Astrocyte (in vitro differentiated cells and primary cell): ENCODE data around the gene SPSB1. TPM values are rescaled to one million over a fixed set of nuclear protein-coding genes. Genes with fewer than 3 reads are reported as not detected.

Experiments
- DNase-seq: peaks from one replicate; pipeline ENCODE4 v3.0.0-alpha.2; 2010; ENCODE audit warnings: low read depth
- FAIRE-seq: peaks from 2 replicates; lab custom pipeline; 2011; peaks lifted over from hg19 to GRCh38; lab: Jason Lieb, UNC
- H2AFZ ChIP-seq: 2 replicates; pipeline ENCODE4 v1.6.0; 2012; ENCODE audit warnings: low read depth, low read length, inconsistent platforms
- H3K27ac ChIP-seq: 2 replicates; pipeline ENCODE4 v1.5.1; 2011; ENCODE audit warnings: low read depth, low read length, inconsistent platforms
- H3K27me3 ChIP-seq: 2 replicates; pipeline ENCODE4 v1.6.0; 2011; ENCODE audit warnings: low read length, inconsistent platforms; ENCODE audit not compliant: insufficient read depth
- H3K36me3 ChIP-seq: 2 replicates; pipeline ENCODE4 v1.5.1; 2011; ENCODE audit warnings: low read length, inconsistent platforms; ENCODE audit not compliant: insufficient read depth
- H3K4me1 ChIP-seq: 2 replicates; pipeline ENCODE4 v1.5.1; 2011; ENCODE audit warnings: low read length, inconsistent platforms; ENCODE audit not compliant: insufficient read depth
- H3K4me2 ChIP-seq: 2 replicates; pipeline ENCODE4 v1.6.0; 2012; ENCODE audit warnings: low read length, inconsistent platforms
- H3K4me3 ChIP-seq: 2 replicates; pipeline ENCODE4 v1.5.1; 2011; ENCODE audit warnings: low read depth, mild to moderate bottlenecking, low read length, inconsistent platforms; ENCODE audit not compliant: insufficient read depth
- H3K79me2 ChIP-seq: 2 replicates; pipeline ENCODE4 v1.6.0; 2012; ENCODE audit warnings: mild to moderate bottlenecking, low read length, inconsistent platforms; ENCODE audit not compliant: insufficient read depth
- H3K9ac ChIP-seq: 2 replicates; pipeline ENCODE4 v1.6.0; 2012; ENCODE audit warnings: mild to moderate bottlenecking, low read length, inconsistent platforms
- H3K9me3 ChIP-seq: 2 replicates; pipeline ENCODE4 v1.5.1; 2012; ENCODE audit warnings: low read depth, mild to moderate bottlenecking, low read length, inconsistent platforms; ENCODE audit not compliant: insufficient read depth
- H4K20me1 ChIP-seq: 2 replicates; pipeline ENCODE4 v1.6.0; 2012; ENCODE audit warnings: low read length, inconsistent platforms; ENCODE audit not compliant: insufficient read depth
- H3K27ac Mint-ChIP-seq: one replicate; pipeline ENCODE4 v1.8.0; 2021; ENCODE audit warnings: mild to moderate bottlenecking, mixed read lengths; ENCODE audit not compliant: unreplicated experiment
- H3K27me3 Mint-ChIP-seq: one replicate; pipeline ENCODE4 v1.8.0; 2021; ENCODE audit warnings: low read depth, mixed read lengths; ENCODE audit not compliant: unreplicated experiment
- H3K36me3 Mint-ChIP-seq: one replicate; pipeline ENCODE4 v1.8.0; 2021; ENCODE audit warnings: low read depth, mixed read lengths; ENCODE audit not compliant: unreplicated experiment
- H3K4me1 Mint-ChIP-seq: one replicate; pipeline ENCODE4 v1.8.0; 2021; ENCODE audit warnings: low read depth, mixed read lengths; ENCODE audit not compliant: unreplicated experiment
- H3K4me3 Mint-ChIP-seq: one replicate; pipeline ENCODE4 v1.8.0; 2021; ENCODE audit warnings: mild to moderate bottlenecking, moderate library complexity, mixed read lengths; ENCODE audit not compliant: unreplicated experiment
- H3K9me3 Mint-ChIP-seq: one replicate; pipeline ENCODE4 v1.8.0; 2021; ENCODE audit warnings: mild to moderate bottlenecking, mixed read lengths; ENCODE audit not compliant: unreplicated experiment
- EZH2 ChIP-seq: IDR thresholded peaks from 2 replicates; pipeline ENCODE4 v1.6.1; 2012; ENCODE audit warnings: mild to moderate bottlenecking, low read length, inconsistent platforms; ENCODE audit not compliant: insufficient read depth
- total RNA-seq: library from RNA; stranded (reverse); gene quantifications from 2 replicates; pipeline ENCODE4 v1.2.1, GENCODE V29; 2021
- TF ChIP-seq, protein P1 (sequence below): IDR thresholded peaks from 2 replicates; pipeline ENCODE4 v1.5.1; 2011; ENCODE audit warnings: low read depth, mild to moderate bottlenecking, inconsistent platforms, low read length, moderate library complexity; ENCODE audit not compliant: insufficient read depth

The SPSB1 gene
- total RNA-seq, 1 donor from 2014 or later: 53.5 TPM

DNA sequence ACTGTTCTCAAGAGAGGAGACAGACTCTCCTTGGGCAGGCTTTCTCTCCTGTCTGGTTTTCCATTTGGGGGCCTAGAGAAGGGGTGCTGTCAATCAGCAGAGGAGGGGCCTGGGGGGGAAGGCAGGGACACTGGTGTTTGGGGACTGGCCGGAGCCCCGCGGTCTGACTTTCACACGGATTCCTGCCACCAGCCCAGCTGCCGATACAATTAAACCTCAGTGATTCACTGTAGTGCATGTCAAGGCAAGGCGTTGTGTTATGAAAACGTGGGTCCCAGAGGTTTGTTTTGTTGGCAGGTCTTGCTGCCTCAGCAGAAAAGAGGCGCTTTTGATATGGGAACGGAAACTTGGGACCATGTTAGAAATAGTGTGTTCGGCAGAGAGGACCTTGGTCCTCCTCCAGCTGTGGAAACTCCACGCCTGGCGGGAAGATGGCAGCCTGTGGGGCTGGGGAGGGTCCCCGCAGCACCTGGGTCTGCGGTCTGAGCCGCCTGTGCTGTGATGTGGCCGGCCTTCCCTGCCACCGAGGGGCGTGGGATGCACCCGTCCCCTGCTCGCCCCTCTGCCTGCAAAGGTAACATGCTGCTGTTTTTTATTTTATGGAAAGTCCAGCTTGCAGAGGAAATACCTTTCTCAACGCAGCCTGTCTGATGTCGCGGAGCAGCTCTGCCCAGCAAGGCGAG lies 47.6 kb downstream of the SPSB1 start:
- Histone ChIP-seq H4K20me1 (peaks cover 100% of the 10 kb centered on the region), H3K27ac (no peak overlapping the region), H3K79me2 (peaks cover 98% of the 10 kb centered on the region), H2AFZ (no peak overlapping the region), H3K9me3 (no peaks in the 10 kb centered on the region), H3K4me3 (no peak overlapping the region), H3K4me2 (no peak overlapping the region), H3K36me3 (no peaks in the 10 kb centered on the region), H3K9ac (no peak overlapping the region), H3K4me1 (peaks cover 11% of the 10 kb centered on the region), H3K27me3 (no peaks in the 10 kb centered on the region)
- no peak overlapping the region for H3K4me3 Mint-ChIP-seq
- peak overlapping the region; percentile 62 for H3K27ac Mint-ChIP-seq
- H3K4me1 Mint-ChIP-seq: peaks cover 29% of the 10 kb centered on the region
- no peaks in the 10 kb centered on the region for H3K27me3 Mint-ChIP-seq
- peak; percentile 31 for DNase-seq
- TF ChIP-seq EZH2: no peak
- TF ChIP-seq, protein P1, sequence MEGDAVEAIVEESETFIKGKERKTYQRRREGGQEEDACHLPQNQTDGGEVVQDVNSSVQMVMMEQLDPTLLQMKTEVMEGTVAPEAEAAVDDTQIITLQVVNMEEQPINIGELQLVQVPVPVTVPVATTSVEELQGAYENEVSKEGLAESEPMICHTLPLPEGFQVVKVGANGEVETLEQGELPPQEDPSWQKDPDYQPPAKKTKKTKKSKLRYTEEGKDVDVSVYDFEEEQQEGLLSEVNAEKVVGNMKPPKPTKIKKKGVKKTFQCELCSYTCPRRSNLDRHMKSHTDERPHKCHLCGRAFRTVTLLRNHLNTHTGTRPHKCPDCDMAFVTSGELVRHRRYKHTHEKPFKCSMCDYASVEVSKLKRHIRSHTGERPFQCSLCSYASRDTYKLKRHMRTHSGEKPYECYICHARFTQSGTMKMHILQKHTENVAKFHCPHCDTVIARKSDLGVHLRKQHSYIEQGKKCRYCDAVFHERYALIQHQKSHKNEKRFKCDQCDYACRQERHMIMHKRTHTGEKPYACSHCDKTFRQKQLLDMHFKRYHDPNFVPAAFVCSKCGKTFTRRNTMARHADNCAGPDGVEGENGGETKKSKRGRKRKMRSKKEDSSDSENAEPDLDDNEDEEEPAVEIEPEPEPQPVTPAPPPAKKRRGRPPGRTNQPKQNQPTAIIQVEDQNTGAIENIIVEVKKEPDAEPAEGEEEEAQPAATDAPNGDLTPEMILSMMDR: no peak
- H3K36me3 Mint-ChIP-seq: peaks cover 11% of the 10 kb centered on the region
- no peaks in the 10 kb centered on the region for H3K9me3 Mint-ChIP-seq
- no peak for FAIRE-seq

DNA sequence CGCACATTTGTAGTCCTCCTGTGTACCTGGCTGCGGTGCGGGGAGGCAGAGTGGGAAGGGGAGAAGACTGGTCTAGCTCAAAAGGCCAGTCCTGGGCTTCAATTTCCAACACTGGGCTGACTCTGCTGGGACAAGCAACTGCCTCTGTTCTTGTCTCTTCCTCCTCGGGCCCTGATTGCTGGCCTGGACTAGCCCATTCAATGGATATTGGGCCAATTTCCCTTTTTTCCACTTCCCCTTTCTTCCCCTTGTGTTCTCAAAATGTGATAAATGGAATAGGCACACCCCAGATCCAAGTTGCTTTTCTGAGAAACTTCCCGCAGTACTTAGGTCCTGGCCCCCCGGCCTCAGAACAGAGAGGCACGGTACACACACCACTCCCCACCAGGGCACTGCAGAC lies 48.2 kb downstream of the SPSB1 start:
- Histone ChIP-seq H3K4me1 (peaks cover 11% of the 10 kb centered on the region), H3K4me2 (no peak overlapping the region), H2AFZ (no peak overlapping the region), H3K4me3 (no peak overlapping the region), H3K36me3 (no peaks in the 10 kb centered on the region), H4K20me1 (peaks cover 100% of the 10 kb centered on the region), H3K27me3 (no peaks in the 10 kb centered on the region), H3K9me3 (no peaks in the 10 kb centered on the region), H3K79me2 (peaks cover 98% of the 10 kb centered on the region), H3K27ac (no peak overlapping the region), H3K9ac (no peak overlapping the region)
- Mint-ChIP-seq H3K27me3 (no peaks in the 10 kb centered on the region), H3K4me3 (no peak overlapping the region), H3K4me1 (peaks cover 28% of the 10 kb centered on the region), H3K36me3 (peaks cover 11% of the 10 kb centered on the region), H3K27ac (no peak overlapping the region), H3K9me3 (no peaks in the 10 kb centered on the region)
- FAIRE-seq (no peak), DNase-seq (no peak)
- no peak for TF ChIP-seq EZH2

DNA sequence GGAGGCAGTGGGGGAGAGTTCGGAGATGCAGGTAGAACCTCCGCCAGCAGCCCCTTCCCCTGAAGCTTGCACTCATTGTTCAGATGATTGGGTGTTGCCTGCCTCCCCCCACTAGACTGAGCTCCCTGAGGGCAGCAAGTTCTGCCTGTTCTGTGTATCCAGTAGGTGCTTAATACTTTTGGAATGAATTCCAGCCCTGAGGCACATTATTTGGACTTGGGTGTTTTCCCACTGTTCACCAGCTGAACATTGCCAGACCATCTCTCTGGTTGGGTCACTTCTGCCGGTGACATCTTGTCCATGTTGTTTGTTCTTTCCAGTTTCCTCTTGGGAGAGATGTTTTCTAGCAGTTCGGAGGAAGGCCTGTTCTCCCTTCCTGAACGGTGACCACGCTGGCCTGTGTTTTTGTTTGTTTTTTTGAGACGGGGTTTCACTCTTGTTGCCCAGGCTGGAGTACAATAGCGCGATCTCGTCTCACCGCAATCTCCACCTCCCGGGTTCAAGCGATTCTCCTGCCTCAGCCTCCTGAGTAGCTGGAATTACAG lies 48.7 kb downstream of the SPSB1 start:
- Histone ChIP-seq H3K36me3 (no peaks in the 10 kb centered on the region), H4K20me1 (peaks cover 100% of the 10 kb centered on the region), H3K79me2 (peaks cover 98% of the 10 kb centered on the region), H3K27ac (no peak overlapping the region), H3K4me3 (no peak overlapping the region), H3K27me3 (no peaks in the 10 kb centered on the region), H3K4me2 (no peak overlapping the region), H3K9me3 (no peaks in the 10 kb centered on the region), H2AFZ (no peak overlapping the region), H3K9ac (no peak overlapping the region), H3K4me1 (peaks cover 11% of the 10 kb centered on the region)
- TF ChIP-seq, protein P1: no peak
- TF ChIP-seq EZH2: no peak
- Mint-ChIP-seq H3K27ac (no peak overlapping the region), H3K4me3 (no peak overlapping the region), H3K9me3 (no peaks in the 10 kb centered on the region), H3K4me1 (peaks cover 26% of the 10 kb centered on the region), H3K36me3 (peaks cover 11% of the 10 kb centered on the region), H3K27me3 (no peaks in the 10 kb centered on the region)
- DNase-seq: no peak
- no peak for FAIRE-seq
